Astrocyte (in vitro differentiated cells and primary cell): ENCODE results near the gene HBZ. TPM values are rescaled to one million over a fixed set of nuclear protein-coding genes. Genes with fewer than 3 reads are reported as not detected.
A peak's percentile ranks its signal among the peaks of the same experiment; 100 is the strongest.

ENCODE experiments used
- DNase-seq: peaks from one replicate; pipeline ENCODE4 v3.0.0-alpha.2; 2010; ENCODE audit warnings: low read depth
- FAIRE-seq: peaks from 2 replicates; lab custom pipeline; 2011; peaks lifted over from hg19 to GRCh38; lab: Jason Lieb, UNC
- H2AFZ ChIP-seq: 2 replicates; pipeline ENCODE4 v1.6.0; 2012; ENCODE audit warnings: low read depth, low read length, inconsistent platforms
- H3K27ac ChIP-seq: 2 replicates; pipeline ENCODE4 v1.5.1; 2011; ENCODE audit warnings: low read depth, low read length, inconsistent platforms
- H3K27me3 ChIP-seq: 2 replicates; pipeline ENCODE4 v1.6.0; 2011; ENCODE audit warnings: low read length, inconsistent platforms; ENCODE audit not compliant: insufficient read depth
- H3K36me3 ChIP-seq: 2 replicates; pipeline ENCODE4 v1.5.1; 2011; ENCODE audit warnings: low read length, inconsistent platforms; ENCODE audit not compliant: insufficient read depth
- H3K4me1 ChIP-seq: 2 replicates; pipeline ENCODE4 v1.5.1; 2011; ENCODE audit warnings: low read length, inconsistent platforms; ENCODE audit not compliant: insufficient read depth
- H3K4me2 ChIP-seq: 2 replicates; pipeline ENCODE4 v1.6.0; 2012; ENCODE audit warnings: low read length, inconsistent platforms
- H3K4me3 ChIP-seq: 2 replicates; pipeline ENCODE4 v1.5.1; 2011; ENCODE audit warnings: low read depth, mild to moderate bottlenecking, low read length, inconsistent platforms; ENCODE audit not compliant: insufficient read depth
- H3K79me2 ChIP-seq: 2 replicates; pipeline ENCODE4 v1.6.0; 2012; ENCODE audit warnings: mild to moderate bottlenecking, low read length, inconsistent platforms; ENCODE audit not compliant: insufficient read depth
- H3K9ac ChIP-seq: 2 replicates; pipeline ENCODE4 v1.6.0; 2012; ENCODE audit warnings: mild to moderate bottlenecking, low read length, inconsistent platforms
- H3K9me3 ChIP-seq: 2 replicates; pipeline ENCODE4 v1.5.1; 2012; ENCODE audit warnings: low read depth, mild to moderate bottlenecking, low read length, inconsistent platforms; ENCODE audit not compliant: insufficient read depth
- H4K20me1 ChIP-seq: 2 replicates; pipeline ENCODE4 v1.6.0; 2012; ENCODE audit warnings: low read length, inconsistent platforms; ENCODE audit not compliant: insufficient read depth
- H3K27ac Mint-ChIP-seq: one replicate; pipeline ENCODE4 v1.8.0; 2021; ENCODE audit warnings: mild to moderate bottlenecking, mixed read lengths; ENCODE audit not compliant: unreplicated experiment
- H3K27me3 Mint-ChIP-seq: one replicate; pipeline ENCODE4 v1.8.0; 2021; ENCODE audit warnings: low read depth, mixed read lengths; ENCODE audit not compliant: unreplicated experiment
- H3K36me3 Mint-ChIP-seq: one replicate; pipeline ENCODE4 v1.8.0; 2021; ENCODE audit warnings: low read depth, mixed read lengths; ENCODE audit not compliant: unreplicated experiment
- H3K4me1 Mint-ChIP-seq: one replicate; pipeline ENCODE4 v1.8.0; 2021; ENCODE audit warnings: low read depth, mixed read lengths; ENCODE audit not compliant: unreplicated experiment
- H3K4me3 Mint-ChIP-seq: one replicate; pipeline ENCODE4 v1.8.0; 2021; ENCODE audit warnings: mild to moderate bottlenecking, moderate library complexity, mixed read lengths; ENCODE audit not compliant: unreplicated experiment
- H3K9me3 Mint-ChIP-seq: one replicate; pipeline ENCODE4 v1.8.0; 2021; ENCODE audit warnings: mild to moderate bottlenecking, mixed read lengths; ENCODE audit not compliant: unreplicated experiment
- CTCF ChIP-seq: IDR thresholded peaks from 2 replicates; pipeline ENCODE4 v1.5.1; 2011; ENCODE audit warnings: low read depth, mild to moderate bottlenecking, inconsistent platforms, low read length, moderate library complexity; ENCODE audit not compliant: insufficient read depth
- EZH2 ChIP-seq: IDR thresholded peaks from 2 replicates; pipeline ENCODE4 v1.6.1; 2012; ENCODE audit warnings: mild to moderate bottlenecking, low read length, inconsistent platforms; ENCODE audit not compliant: insufficient read depth
- total RNA-seq: library from RNA; stranded (reverse); gene quantifications from 2 replicates; pipeline ENCODE4 v1.2.1, GENCODE V29; 2021

The HBZ gene
- total RNA-seq, 1 donor from 2014 or later = not detected

DNA sequence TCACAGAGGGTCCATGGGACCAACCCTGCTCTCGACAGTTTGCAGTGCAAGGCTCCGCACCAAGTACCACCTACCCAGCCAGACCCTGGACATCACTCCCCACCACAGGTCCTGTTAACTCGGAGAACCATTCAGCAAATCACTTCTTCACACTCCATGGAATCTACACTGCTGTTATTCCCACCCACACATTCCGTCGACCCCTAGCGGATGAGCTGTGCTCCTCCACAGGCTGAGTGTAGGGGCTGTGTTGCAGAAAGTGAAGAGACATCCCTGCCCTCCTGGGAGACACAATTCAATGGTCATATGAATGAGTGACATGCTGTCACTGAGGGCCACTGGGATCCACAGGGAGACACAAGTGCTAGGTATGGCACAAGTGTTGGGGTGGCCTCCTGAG is 46.9 kb upstream of the HBZ start:
- Histone ChIP-seq H3K79me2 (peaks cover 3% of the 10 kb centered on the region), H3K4me3 (no peak overlapping the region), H3K4me2 (no peak overlapping the region), H4K20me1 (peaks cover 46% of the 10 kb centered on the region), H3K9me3 (no peaks in the 10 kb centered on the region), H3K4me1 (peaks cover 14% of the 10 kb centered on the region), H3K27me3 (no peaks in the 10 kb centered on the region), H3K9ac (no peak overlapping the region), H3K27ac (no peak overlapping the region), H3K36me3 (peaks cover 9% of the 10 kb centered on the region), H2AFZ (no peak overlapping the region)
- Mint-ChIP-seq H3K27ac (peak overlapping the region; percentile 43), H3K4me3 (no peak overlapping the region), H3K36me3 (peaks cover 17% of the 10 kb centered on the region), H3K4me1 (no peaks in the 10 kb centered on the region), H3K9me3 (no peaks in the 10 kb centered on the region), H3K27me3 (no peaks in the 10 kb centered on the region)
- DNase-seq (no peak), FAIRE-seq (no peak)
- TF ChIP-seq EZH2 (no peak), CTCF (no peak)

DNA sequence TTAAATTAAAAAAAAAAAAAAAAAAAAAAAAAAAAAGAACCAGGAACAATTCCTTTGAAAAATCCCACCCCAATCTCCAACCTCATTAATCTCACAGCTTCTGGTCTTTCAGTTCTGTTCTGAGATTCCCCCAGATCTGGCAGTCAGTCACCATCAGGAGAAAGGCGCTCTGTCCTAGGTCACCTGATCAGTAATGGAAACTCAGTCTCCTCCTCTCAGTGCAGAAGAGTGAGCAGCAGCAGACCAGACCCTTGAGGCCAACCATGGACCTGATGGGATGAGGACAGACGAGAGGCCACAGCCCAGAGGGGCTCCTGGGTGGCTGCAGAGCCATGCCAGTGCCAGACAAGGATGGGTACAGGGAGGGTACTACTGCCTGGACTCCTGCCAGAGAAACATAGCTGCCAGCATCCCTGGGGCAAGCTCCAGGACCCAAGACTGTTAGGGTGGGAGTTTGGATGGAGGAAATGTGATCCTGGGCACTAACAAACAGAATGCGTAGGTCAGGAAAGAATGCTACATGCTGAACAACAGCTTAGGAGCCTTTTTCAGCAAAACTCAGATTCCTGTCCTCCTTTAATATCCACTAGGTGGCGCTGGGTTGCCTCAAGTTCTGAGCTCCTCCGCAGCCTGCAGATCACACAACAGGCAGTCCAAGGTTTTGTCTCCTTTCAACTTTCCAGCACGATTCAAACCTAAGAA is 45.7 kb upstream of the HBZ start:
- no peak overlapping the region for H3K4me3 Mint-ChIP-seq
- Histone ChIP-seq H2AFZ (no peak overlapping the region), H3K27ac (no peak overlapping the region), H3K4me2 (no peak overlapping the region), H3K27me3 (no peaks in the 10 kb centered on the region), H3K9ac (no peak overlapping the region), H3K36me3 (peaks cover 9% of the 10 kb centered on the region), H3K4me3 (no peak overlapping the region), H4K20me1 (peaks cover 38% of the 10 kb centered on the region), H3K9me3 (no peaks in the 10 kb centered on the region), H3K79me2 (no peaks in the 10 kb centered on the region), H3K4me1 (peaks cover 11% of the 10 kb centered on the region)
- FAIRE-seq (no peak), DNase-seq (peak; percentile 53)
- H3K27ac Mint-ChIP-seq = no peak overlapping the region
- no peaks in the 10 kb centered on the region for H3K4me1 Mint-ChIP-seq
- no peaks in the 10 kb centered on the region for H3K27me3 Mint-ChIP-seq
- no peaks in the 10 kb centered on the region for H3K9me3 Mint-ChIP-seq
- peaks cover 17% of the 10 kb centered on the region for H3K36me3 Mint-ChIP-seq
- TF ChIP-seq CTCF = peak; percentile 87
- TF ChIP-seq EZH2 = no peak

- no peak for DNase-seq
- peak overlapping the region; percentile 66 for H3K4me2 ChIP-seq
- H3K27ac Mint-ChIP-seq = no peak overlapping the region
- TF ChIP-seq EZH2 (no peak), CTCF (no peak)
- H3K27me3 Mint-ChIP-seq = no peaks in the 10 kb centered on the region
- peak overlapping the region; percentile 65 for H3K27ac ChIP-seq
- H3K4me3 Mint-ChIP-seq = peak overlapping the region; percentile 40
- peaks cover 13% of the 10 kb centered on the region for H3K4me1 Mint-ChIP-seq
- no peak for FAIRE-seq
- peaks cover 17% of the 10 kb centered on the region for H4K20me1 ChIP-seq
- no peaks in the 10 kb centered on the region for H3K27me3 ChIP-seq
- H3K4me3 ChIP-seq = no peak overlapping the region
- H3K79me2 ChIP-seq = no peaks in the 10 kb centered on the region
- H2AFZ ChIP-seq = no peak overlapping the region
- H3K36me3 ChIP-seq = peaks cover 15% of the 10 kb centered on the region
- no peaks in the 10 kb centered on the region for H3K9me3 Mint-ChIP-seq
- no peak overlapping the region for H3K9ac ChIP-seq
- H3K9me3 ChIP-seq = no peaks in the 10 kb centered on the region
- H3K4me1 ChIP-seq = peaks cover 16% of the 10 kb centered on the region
- H3K36me3 Mint-ChIP-seq = peaks cover 27% of the 10 kb centered on the region
These were observed 40.1 kb upstream of the HBZ start for GRCh38 chr16:112153-112840.
